ENCODE measurements around the gene RPN2. TPM values are rescaled to one million over a fixed set of nuclear protein-coding genes. Genes with fewer than 3 reads are reported as not detected.

RPN2 gene
- total and polyA plus RNA-seq, 9 of the 15 experiments (the other 6 are each of a cell fraction or from before 2014, with no cell fraction given), result 168 to 548 (median 325) TPM

DNA sequence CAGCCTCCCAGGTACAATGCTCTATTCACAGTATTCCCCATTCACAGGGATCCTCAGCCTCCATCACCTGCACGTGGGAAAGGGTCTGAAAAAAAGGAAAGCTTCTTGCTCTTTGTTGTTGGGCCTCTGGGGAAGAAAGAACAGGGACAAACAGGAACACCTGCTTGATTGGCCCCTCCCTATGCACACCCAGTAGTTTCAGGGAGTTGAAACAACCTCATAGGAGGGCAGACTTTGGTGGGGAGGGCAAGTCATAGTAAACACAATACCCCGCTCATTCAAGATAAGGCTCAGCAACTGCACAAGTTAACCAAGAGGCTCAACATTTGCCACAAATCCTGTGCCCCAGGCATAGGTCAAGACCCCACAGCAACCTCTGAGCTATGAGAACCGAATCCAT lies 80.7 kb downstream of the RPN2 start:
- in situ Hi-C loops (cut with MboI), result loop anchor here (10.0 kb wide), 1 partner anchor 275 kb away; no protein-coding TSS in a partner anchor

More for the DNA sequence above, 80.7 kb downstream of the RPN2 start:
- no peak for DNase-seq (ENCODE audit: extremely low read depth in 1 of 4, low spot score in 3 of 4)
- no peak overlapping the region for H2AFZ ChIP-seq (ENCODE audit: low read depth, low read length)
- H3K9ac ChIP-seq (ENCODE audit: insufficient read depth in 1 of 2, low read depth in 2 of 2, low read length in 2 of 2), result no peak overlapping the region
- intact Hi-C loops (cut with micrococcal nuclease), result no loop called here
- no peak overlapping the region for H3K4me2 ChIP-seq (ENCODE audit: insufficient read depth, low read length)
- no peaks in the 10 kb centered on the region for H3K79me2 ChIP-seq (ENCODE audit: control insufficient read depth, insufficient read depth, low read length)
- H3K27me3 ChIP-seq (ENCODE audit: control insufficient read depth in 2 of 2, insufficient read depth in 2 of 2, low read length in 2 of 2), result peaks cover 21 to 69% of the 10 kb centered on the region in 2 experiments
- no peaks in the 10 kb centered on the region for H3K36me3 ChIP-seq (ENCODE audit: control insufficient read depth, insufficient read depth, low read length)
- no TSS peak for BruUV-seq (replicated peaks)
- CTCF ChIA-PET (ENCODE audit: low intra/inter-chr PET ratio), result interaction anchor here (0.7 kb wide), 1 partner anchor 1161 kb away, joined by 3 read pairs; no protein-coding TSS in a partner anchor
- TF ChIP-seq TAF1 (IDR thresholded peaks at IDR 0.05; ENCODE audit: control insufficient read depth, extremely low read depth, insufficient read depth, low read length, severe bottlenecking), result no peak
- TF ChIP-seq ZNF561 (CRISPR knock-in tag; conservative IDR thresholded peaks at IDR 0.05), result no peak
- TF ChIP-seq, protein P1, sequence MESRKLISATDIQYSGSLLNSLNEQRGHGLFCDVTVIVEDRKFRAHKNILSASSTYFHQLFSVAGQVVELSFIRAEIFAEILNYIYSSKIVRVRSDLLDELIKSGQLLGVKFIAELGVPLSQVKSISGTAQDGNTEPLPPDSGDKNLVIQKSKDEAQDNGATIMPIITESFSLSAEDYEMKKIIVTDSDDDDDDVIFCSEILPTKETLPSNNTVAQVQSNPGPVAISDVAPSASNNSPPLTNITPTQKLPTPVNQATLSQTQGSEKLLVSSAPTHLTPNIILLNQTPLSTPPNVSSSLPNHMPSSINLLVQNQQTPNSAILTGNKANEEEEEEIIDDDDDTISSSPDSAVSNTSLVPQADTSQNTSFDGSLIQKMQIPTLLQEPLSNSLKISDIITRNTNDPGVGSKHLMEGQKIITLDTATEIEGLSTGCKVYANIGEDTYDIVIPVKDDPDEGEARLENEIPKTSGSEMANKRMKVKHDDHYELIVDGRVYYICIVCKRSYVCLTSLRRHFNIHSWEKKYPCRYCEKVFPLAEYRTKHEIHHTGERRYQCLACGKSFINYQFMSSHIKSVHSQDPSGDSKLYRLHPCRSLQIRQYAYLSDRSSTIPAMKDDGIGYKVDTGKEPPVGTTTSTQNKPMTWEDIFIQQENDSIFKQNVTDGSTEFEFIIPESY (CRISPR knock-in tag; IDR thresholded peaks at IDR 0.05), result no peak
- TF ChIP-seq, protein P2, sequence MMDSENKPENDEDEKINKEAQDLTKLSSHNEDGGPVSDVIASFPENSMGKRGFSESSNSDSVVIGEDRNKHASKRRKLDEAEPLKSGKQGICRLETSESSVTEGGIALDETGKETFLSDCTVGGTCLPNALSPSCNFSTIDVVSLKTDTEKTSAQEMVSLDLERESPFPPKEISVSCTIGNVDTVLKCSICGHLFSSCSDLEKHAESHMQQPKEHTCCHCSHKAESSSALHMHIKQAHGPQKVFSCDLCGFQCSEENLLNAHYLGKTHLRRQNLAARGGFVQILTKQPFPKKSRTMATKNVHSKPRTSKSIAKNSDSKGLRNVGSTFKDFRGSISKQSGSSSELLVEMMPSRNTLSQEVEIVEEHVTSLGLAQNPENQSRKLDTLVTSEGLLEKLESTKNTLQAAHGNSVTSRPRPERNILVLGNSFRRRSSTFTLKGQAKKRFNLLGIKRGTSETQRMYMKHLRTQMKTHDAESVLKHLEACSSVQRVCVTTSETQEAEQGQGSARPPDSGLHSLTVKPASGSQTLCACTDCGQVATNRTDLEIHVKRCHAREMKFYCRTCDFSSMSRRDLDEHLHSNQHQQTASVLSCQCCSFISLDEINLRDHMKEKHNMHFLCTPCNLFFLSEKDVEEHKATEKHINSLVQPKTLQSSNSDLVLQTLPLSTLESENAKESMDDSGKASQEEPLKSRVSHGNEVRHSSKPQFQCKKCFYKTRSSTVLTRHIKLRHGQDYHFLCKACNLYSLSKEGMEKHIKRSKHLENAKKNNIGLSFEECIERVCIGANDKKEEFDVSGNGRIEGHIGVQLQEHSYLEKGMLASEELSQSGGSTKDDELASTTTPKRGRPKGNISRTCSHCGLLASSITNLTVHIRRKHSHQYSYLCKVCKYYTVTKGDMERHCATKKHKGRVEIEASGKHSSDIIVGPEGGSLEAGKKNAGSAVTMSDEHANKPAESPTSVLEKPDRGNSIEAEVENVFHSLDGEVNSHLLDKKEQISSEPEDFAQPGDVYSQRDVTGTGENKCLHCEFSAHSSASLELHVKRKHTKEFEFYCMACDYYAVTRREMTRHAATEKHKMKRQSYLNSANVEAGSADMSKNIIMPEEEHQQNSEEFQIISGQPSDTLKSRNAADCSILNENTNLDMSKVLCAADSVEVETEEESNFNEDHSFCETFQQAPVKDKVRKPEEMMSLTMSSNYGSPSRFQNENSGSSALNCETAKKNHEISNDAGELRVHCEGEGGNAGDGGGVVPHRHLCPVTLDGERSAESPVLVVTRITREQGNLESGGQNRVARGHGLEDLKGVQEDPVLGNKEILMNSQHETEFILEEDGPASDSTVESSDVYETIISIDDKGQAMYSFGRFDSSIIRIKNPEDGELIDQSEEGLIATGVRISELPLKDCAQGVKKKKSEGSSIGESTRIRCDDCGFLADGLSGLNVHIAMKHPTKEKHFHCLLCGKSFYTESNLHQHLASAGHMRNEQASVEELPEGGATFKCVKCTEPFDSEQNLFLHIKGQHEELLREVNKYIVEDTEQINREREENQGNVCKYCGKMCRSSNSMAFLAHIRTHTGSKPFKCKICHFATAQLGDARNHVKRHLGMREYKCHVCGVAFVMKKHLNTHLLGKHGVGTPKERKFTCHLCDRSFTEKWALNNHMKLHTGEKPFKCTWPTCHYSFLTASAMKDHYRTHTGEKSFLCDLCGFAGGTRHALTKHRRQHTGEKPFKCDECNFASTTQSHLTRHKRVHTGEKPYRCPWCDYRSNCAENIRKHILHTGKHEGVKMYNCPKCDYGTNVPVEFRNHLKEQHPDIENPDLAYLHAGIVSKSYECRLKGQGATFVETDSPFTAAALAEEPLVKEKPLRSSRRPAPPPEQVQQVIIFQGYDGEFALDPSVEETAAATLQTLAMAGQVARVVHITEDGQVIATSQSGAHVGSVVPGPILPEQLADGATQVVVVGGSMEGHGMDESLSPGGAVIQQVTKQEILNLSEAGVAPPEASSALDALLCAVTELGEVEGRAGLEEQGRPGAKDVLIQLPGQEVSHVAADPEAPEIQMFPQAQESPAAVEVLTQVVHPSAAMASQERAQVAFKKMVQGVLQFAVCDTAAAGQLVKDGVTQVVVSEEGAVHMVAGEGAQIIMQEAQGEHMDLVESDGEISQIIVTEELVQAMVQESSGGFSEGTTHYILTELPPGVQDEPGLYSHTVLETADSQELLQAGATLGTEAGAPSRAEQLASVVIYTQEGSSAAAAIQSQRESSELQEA (IDR thresholded peaks at IDR 0.05; ENCODE audit: low read depth), result no peak
- no peak for TF ChIP-seq RBM15 (IDR thresholded peaks at IDR 0.05; ENCODE audit: insufficient read depth, low read length)
- TF ChIP-seq ZNF76 (CRISPR knock-in tag; IDR thresholded peaks at IDR 0.05; ENCODE audit: borderline replicate concordance), result no peak
- TF ChIP-seq CBX8 (IDR thresholded peaks at IDR 0.05; ENCODE audit: borderline replicate concordance, extremely low read depth, low read depth, low read length, poor library complexity, severe bottlenecking), result no peak
- TF ChIP-seq E2F3 (CRISPR knock-in tag; IDR thresholded peaks at IDR 0.05), result no peak
- ATAC-seq, result no peak
- no peaks in the 10 kb centered on the region for H3K9me1 ChIP-seq (ENCODE audit: control insufficient read depth, insufficient read depth, low read length)
- 0% methylated on average over 3 of the region's 3 CpGs for WGBS (ENCODE audit: insufficient coverage, low coverage, missing lambda C conversion rate)
- H4K20me1 ChIP-seq (replicated peaks; ENCODE audit: control insufficient read depth, insufficient read depth, low read length), result peaks cover 7% of the 10 kb centered on the region; the same call in 1 of the 2 replicates
- H3K27ac ChIP-seq (ENCODE audit: extremely low read depth, low read depth, low read length), result no peak overlapping the region
- POLR2A ChIA-PET, result interaction anchor here (0.7 to 0.9 kb wide), 2 partner anchors 11 to 45 kb away, joined by 3 read pairs; no protein-coding TSS in a partner anchor
- H3K9me3 ChIP-seq (replicated peaks; ENCODE audit: control insufficient read depth, insufficient read depth, low read depth, low read length), result no peaks in the 10 kb centered on the region
- H3K4me1 ChIP-seq (replicated peaks in 1 of 2; ENCODE audit: control insufficient read depth in 2 of 2, insufficient read depth in 2 of 2, low read length in 2 of 2), result peaks cover 0 to 11% of the 10 kb centered on the region in 2 experiments; a peak in 1 of 5 replicates
- no peak overlapping the region for H3K4me3 ChIP-seq
- no peak for FAIRE-seq
